HG03060 (cell line): ENCODE data around the gene MMP25.
"Not testable (repeated sequence)": the region's sequence is repeated elsewhere in the genome, so short reads cannot be mapped to it uniquely, and the experiment has no call there.

Experiments used
- ATAC-seq: cut with Tn5 transposase; IDR thresholded peaks from one replicate; pipeline ENCODE4 v1.9.1; 2021; ENCODE audit warnings: low read depth, moderate number of reproducible peaks; ENCODE audit not compliant: unreplicated experiment

The MMP25 gene

GRCh38 chr16:3028716-3029319 is 17.5 kb upstream of the MMP25 start:
- ATAC-seq, result no peak

DNA sequence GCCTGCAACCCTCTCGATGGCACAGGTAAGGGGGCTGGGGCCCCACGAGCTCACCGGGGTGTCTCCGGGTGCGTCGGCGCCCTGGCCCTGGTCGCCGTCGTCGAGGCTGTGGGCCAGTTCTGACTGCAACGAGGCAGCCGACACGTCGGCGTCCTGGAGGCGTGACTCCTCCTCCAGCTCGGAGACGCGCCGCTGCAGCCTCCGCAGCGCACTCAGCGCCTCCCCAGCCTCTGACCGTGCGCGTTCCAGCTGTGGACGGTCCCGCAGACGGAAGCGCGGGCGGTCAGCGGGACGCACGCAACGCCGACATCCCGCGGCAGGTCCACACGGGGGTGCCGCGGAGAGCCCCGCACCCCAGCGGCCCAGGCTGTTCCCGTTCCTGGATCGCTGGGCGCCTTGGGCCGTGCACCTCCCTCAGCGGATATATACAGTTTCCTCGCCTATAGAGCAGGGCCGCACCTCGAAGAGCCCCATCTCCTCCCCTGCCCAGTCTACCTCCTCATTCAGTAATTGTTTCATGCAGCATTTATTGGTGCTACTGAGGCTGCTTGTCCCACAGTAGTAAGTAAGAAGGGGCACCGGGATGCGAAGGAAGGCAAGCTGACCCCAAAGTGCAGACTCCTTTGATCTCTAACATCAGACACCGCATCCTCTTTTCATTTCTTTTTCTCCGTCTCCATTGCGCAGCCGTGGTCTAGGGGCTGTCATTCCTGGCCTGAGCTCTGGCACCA is 16.7 kb upstream of the MMP25 start:
- no peak for ATAC-seq

- no peak for ATAC-seq
These were observed 15.8 kb upstream of the MMP25 start for GRCh38 chr16:3030222-3031212.

DNA sequence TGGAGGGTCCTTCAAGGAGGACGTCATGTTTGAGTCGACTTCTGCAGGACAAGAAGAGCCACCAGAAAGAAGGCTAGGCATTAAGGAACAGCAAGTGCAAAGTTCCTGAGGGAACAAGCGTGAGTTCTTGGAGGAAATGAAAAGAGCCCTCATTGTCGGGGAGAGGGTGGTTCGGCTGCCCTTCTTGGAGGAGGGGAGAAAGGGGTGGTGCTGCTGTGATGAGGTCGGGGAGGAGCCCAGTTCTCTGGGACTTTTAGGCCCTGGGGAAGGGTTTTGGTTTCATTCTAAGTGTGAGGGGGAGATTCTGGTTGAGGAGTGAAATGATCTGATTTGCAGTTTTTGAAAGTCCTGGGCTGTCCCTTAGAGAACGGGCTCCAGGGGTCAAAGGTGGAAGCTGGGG is 13.7 kb upstream of the MMP25 start:
- no peak for ATAC-seq

- ATAC-seq, result no peak
These were observed 10.9 kb upstream of the MMP25 start for GRCh38 chr16:3035289-3035971.

DNA sequence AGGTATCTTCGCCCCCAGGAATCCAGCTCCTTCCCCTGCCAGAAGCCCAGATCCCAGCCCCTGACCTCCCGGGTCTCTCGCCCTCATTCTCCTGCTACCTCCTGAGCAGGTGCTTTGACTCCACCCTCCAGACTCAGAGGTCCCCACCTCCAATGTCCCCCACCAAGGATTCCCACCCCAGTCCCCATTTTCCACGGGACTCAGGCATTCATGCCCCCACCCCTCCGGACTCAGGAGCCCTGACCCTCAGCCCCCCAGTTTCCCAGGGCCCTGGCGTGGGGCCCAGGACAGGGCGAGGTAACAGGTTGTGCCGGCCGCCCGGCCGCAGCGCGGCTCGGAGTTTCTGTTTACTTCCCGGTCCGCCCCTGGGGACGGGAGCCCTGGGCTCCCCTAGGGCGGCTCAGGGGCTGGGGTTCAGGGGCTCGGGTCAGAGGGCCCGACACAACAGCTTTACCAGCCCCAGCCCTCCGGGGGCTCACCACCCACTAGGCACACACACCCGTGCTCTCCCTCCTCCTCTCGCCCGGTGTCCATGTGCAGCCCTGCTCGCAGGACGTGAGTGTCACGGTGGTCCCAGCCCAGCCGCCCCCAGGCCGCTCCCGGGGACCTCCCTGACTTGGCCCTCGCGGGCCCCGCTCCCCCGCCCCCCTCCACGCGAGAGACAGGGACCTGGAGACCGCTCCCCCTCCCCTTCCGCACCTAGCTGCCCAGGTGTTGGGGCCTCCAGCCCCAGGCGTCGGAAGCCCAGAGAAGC is 10.2 kb upstream of the MMP25 start:
- no peak for ATAC-seq

GRCh38 chr16:3036726-3037315 is 9.5 kb upstream of the MMP25 start, which contains the start of gene BICDL2:
Gene BICDL2, minus strand, starts transcription at chr16:3036944. Its CDS starts 1,448 bp downstream, at chr16:3035496.
- ATAC-seq, result no peak

DNA sequence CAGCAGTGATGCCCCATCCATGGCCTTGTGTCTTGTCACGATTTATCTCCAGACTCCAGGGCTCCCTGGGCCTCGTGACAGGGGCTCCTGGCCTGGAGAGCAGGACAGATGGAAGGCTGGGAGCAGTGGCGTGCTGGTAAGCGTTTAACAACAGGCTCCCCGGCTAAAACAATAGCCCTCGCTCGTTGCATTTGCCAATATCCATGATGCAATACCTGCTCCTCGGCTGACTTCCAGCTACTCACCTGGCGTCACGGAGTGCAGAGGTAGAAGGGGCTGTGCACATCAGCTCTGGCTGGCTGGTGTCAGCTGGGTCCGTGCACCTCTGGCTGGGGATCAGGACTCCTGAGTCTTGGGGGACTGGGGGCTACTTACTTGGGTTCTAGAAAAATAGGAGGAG is 8.1 kb upstream of the MMP25 start:
- ATAC-seq, result no peak

DNA sequence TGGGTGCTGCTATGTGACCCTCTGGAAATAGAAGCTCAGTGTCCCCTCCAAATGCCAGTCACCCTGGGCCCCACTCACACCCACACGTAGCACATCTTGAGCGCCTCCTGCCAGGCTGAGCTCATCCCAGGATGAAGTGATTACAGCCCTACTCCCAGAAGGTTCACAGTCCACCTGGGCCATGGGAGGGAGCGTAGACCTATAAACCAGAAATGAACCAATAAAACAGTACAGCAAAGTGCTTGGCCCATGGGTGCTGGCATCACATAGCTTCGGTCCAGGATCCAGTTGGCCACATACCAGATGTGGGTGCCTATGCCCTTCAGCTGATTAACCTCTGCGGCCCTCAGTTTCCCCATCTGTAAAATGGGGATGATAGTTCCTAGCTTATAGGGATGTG is 7.5 kb upstream of the MMP25 start:
- no peak for ATAC-seq

DNA sequence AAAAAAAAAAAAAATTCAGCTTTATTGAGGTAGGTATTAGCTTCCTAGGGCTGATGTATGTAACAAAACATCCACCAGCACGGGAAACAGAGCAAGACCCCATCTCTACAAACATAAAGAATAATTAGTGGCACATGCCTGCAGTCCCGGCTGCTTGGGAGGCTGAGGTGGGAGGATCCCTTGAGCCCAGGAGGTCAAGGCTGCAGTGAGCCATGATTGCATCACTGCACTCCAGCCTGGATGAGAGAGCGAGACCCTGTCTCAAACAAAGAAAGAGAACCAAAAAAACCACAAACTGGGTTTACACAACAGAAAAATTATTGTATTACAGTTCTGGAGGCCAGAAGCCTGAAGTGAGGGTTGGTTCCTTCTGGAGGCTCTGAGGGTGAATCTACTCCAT is 4.0 kb upstream of the MMP25 start:
- no peak for ATAC-seq

GRCh38 chr16:3044708-3045107 is 1.7 kb upstream of the MMP25 start:
- ATAC-seq, result no peak

DNA sequence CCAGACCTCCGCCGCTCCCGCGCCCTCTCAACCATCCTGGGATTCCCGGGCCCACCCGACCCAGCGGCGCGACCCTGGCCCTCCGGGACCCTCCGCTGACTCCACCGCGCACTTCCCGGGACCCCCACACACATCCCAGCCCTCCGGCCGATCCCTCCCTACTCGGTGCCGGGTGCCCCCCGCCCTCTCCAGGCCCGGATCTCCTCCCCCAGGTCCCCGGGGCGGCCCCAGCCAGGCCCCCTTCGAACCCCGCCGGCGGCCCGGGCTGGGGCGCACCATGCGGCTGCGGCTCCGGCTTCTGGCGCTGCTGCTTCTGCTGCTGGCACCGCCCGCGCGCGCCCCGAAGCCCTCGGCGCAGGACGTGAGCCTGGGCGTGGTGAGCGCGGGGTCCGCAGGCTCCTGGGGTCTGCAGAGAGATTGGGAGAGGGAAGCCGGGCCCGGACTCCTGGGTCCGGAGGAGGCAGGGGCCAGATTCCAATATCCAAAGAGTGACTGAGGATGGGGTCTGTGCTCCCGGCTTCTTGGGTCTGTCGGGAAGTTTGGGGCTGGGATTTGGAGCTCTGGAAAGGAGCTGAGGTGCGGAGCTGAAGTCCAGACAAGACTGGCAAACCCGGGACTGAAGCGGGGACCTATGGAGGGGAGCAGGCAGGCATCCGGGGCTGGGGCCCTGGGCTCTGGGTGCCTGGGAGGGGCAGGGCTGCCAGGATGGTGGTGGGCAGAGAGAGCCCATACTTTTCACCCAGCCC is 453 bp downstream of the MMP25 start:
- no peak for ATAC-seq

GRCh38 chr16:3047387-3047720 is 993 bp downstream of the MMP25 start:
- no peak for ATAC-seq

- no peak for ATAC-seq
These were observed 3.6 kb downstream of the MMP25 start for GRCh38 chr16:3049921-3050481.

DNA sequence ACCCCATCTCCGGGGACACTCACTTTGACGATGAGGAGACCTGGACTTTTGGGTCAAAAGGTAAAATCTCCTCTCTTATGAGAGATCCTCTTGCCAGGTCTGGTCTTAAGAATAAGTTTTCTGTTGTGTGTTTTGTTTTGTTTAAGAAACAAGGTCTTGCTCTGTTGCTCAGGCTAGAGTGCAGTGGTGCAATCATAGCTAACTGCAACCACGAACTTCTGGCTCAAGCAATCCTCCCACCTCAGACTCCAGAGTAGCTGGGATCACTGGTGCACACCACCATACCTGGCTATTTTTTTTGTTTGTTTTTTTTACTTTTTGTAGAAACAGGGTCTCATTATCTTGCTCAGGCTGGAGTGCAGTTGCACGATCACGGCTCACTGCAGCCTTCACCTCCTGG is 4.1 kb downstream of the MMP25 start:
- no peak for ATAC-seq

- ATAC-seq, result no peak
These were observed 4.6 kb downstream of the MMP25 start for GRCh38 chr16:3051009-3051408.

- no peak for ATAC-seq
These were observed 5.1 kb downstream of the MMP25 start for GRCh38 chr16:3051494-3051893.

DNA sequence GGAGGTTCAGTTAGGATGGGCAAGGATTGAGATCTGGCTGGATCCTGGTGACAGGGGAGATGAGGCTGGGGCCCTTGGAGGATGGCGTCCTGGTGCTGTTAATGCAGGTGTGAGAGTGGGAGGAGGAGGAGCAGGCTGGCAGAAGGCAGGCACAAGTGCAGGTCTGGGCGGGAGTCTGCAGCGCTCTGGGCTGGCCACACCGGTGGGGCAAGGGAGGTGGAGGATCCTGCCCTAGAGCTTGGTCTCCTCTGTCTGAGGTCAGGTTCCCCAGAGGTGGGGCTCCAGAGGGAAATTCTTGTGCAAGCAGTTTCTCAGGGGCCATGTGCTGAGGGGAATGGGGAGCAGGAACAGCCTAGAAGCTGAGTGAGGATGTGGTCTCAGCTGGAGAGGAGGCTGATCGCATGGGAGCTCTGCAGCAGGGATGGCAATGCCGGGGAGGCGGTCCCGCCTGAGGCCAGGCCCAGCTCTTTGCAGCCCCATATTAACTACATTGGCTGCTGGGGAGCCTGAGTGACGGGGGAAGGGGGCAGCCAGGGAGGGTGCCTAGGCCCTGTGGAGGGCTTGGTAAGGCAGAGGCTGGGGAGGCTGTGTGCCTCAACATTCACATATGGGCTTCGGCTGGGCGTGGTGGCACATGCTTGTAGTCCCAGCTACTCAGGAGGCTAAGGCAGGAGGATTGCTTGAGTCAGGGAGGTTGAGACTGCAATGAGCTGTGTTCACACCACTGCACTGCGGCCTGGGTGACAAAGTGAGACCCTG is 6.4 kb downstream of the MMP25 start:
- not testable (repeated sequence) for ATAC-seq
